Panc1 (cell line): ENCODE measurements around the gene LBHD1. TPM values are rescaled to one million over a fixed set of nuclear protein-coding genes. Genes with fewer than 3 reads are reported as not detected.
A peak's percentile ranks its signal among the peaks of the same experiment; 100 is the strongest.

Experiments
- ATAC-seq: fragments of 200-7000 bp; cut with Tn5 transposase; 2 replicates; pipeline ENCODE4 v1.9.1; 2020; ENCODE audit warnings: mild to moderate bottlenecking, moderate library complexity
- BruUV-seq: library from RNA; stranded (reverse); fragments of 400-500 nt; replicated peaks from 2 replicates; lab custom pipeline; 2021; lab: Mats Ljungman, UMichigan
- CTCF ChIA-PET: fragments of 300-600 bp; sonication (Branson Sonifier 250); formaldehyde crosslinking; loops from one replicate; lab custom pipeline; 2022; ENCODE audit warnings: antibody characterized with exemption; lab: Charles Lee
- POLR2A ChIA-PET: fragments of 300-600 bp; sonication (Branson Sonifier 250); formaldehyde crosslinking; loops from one replicate; lab custom pipeline; 2022; ENCODE audit warnings: antibody characterized with exemption; lab: Charles Lee
- DNase-seq: peaks from one replicate; pipeline ENCODE4 v3.0.0-alpha.2; 2010; ENCODE audit warnings: low read depth, low spot score
- H3K27ac ChIP-seq: 2 replicates; pipeline ENCODE4 v1.5.1; 2011; ENCODE audit warnings: mild to moderate bottlenecking, low read length, inconsistent platforms
- H3K27me3 ChIP-seq: fragments of 200-500 bp; sonication (Bioruptor generic); 2 replicates; pipeline ENCODE4 v1.6.0; 2014; ENCODE audit warnings: low read length, inconsistent platforms; ENCODE audit not compliant: control insufficient read depth, insufficient read depth
- H3K36me3 ChIP-seq: fragments of 200-500 bp; sonication (Bioruptor generic); 2 replicates; pipeline ENCODE4 v1.5.1; 2014; ENCODE audit warnings: inconsistent platforms, mild to moderate bottlenecking, low read length, moderate library complexity; ENCODE audit not compliant: control insufficient read depth, insufficient read depth
- H3K4me1 ChIP-seq: 2 replicates; pipeline ENCODE4 v1.5.1; 2011; ENCODE audit warnings: inconsistent platforms, mild to moderate bottlenecking, low read length, moderate library complexity; ENCODE audit not compliant: control insufficient read depth, insufficient read depth
- H3K4me3 ChIP-seq, 2 experiments: 2 replicates each; pipeline ENCODE4 v1.5.1; 2011 to 2012; ENCODE audit warnings: low read depth in 2 of 2, low read length in 2 of 2, mild to moderate bottlenecking in 2 of 2, inconsistent platforms in 1 of 2, moderate library complexity in 1 of 2
- H3K9me3 ChIP-seq: fragments of 200-500 bp; sonication (Bioruptor generic); 2 replicates; pipeline ENCODE4 v1.5.1; 2014; ENCODE audit warnings: low read depth, mild to moderate bottlenecking, inconsistent platforms, low read length, moderate library complexity; ENCODE audit not compliant: control insufficient read depth, insufficient read depth
- POLR2AphosphoS5 ChIP-seq: IDR thresholded peaks from 2 replicates; pipeline ENCODE4 v1.6.1; 2012; ENCODE audit warnings: mild to moderate bottlenecking, low read depth, low read length, moderate library complexity
- SIN3A ChIP-seq: IDR thresholded peaks from 2 replicates; pipeline ENCODE4 v1.6.1; 2012; ENCODE audit warnings: low read depth, mild to moderate bottlenecking, low read length, moderate library complexity, borderline replicate concordance; ENCODE audit not compliant: insufficient read depth
- TCF7L2 ChIP-seq: IDR thresholded peaks from 2 replicates; pipeline ENCODE4 v1.6.1; 2011; ENCODE audit warnings: mild to moderate bottlenecking, low read depth, low read length, inconsistent platforms
- in situ Hi-C: cut with HindIII; loops from 2 replicates; pipeline ENCODE4 v1.10.0; 2016; ENCODE audit warnings: low sequenced_read_pairs, low pct_unique_long_range_greater_than_20kb
- intact Hi-C: fragments of 100-400 bp; cut with micrococcal nuclease; formaldehyde crosslinking; loops from one replicate; pipeline ENCODE4 v1.10.0; 2022; ENCODE audit not compliant: unreplicated experiment
- total RNA-seq: library from RNA; stranded (reverse); gene quantifications from one replicate; pipeline ENCODE4 v1.2.1, GENCODE V29; 2021; ENCODE audit not compliant: unreplicated experiment
- TF ChIP-seq, protein P1 (sequence below), 2 experiments: IDR thresholded peaks; 2 replicates each; pipeline ENCODE4 v1.6.1; 2011 to 2012; ENCODE audit warnings: low read depth in 2 of 2, control low read depth in 1 of 2, low read length in 1 of 2, mild to moderate bottlenecking in 1 of 2, moderate library complexity in 1 of 2; ENCODE audit not compliant: insufficient read depth in 1 of 2
- TF ChIP-seq, protein P2 (sequence below): fragments of 450-650 bp; IDR thresholded peaks from 2 replicates; pipeline ENCODE4 v1.5.1; 2017; ENCODE audit warnings: mild to moderate bottlenecking

Gene LBHD1
- total RNA-seq, 1 experiment from 2014 or later, result 15.5 TPM

DNA sequence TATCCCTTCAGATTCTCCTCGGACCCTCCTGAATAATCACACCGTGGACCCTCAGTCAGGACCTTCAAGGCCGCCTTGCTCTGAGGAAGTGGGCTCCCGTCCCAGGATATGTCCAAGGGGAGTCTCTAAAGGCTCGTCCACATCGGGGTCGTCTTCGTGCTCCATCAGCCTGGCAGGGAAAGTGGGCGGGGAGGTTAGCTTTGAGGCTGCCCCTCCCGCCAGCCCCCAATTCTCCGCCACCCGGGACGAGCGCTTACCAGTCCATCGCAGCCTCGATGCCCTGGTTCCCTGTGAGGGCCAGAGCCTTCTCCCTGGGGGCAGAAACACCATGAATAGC lies 6.3 kb upstream of the LBHD1 start:
- Histone ChIP-seq H3K27ac (peak overlapping the region; percentile 82), H3K4me3 (peak overlapping the region; percentile 82 to 87), H3K36me3 (no peaks in the 10 kb centered on the region; the same call in 1 of the 2 replicates), H3K9me3 (no peaks in the 10 kb centered on the region), H3K27me3 (no peaks in the 10 kb centered on the region), H3K4me1 (peaks cover 11% of the 10 kb centered on the region)
- in situ Hi-C loops, result no loop called here
- POLR2A ChIA-PET, result interaction anchor here (0.5 kb wide), 1 partner anchor 88 kb away, joined by 5 read pairs; no protein-coding TSS in a partner anchor
- intact Hi-C loops, result no loop called here
- ATAC-seq, result no peak; the same call in 1 of the 2 replicates
- DNase-seq, result no peak
- TF ChIP-seq TCF7L2 (no peak), SIN3A (no peak), POLR2AphosphoS5 (no peak)
- TF ChIP-seq, protein P1, sequence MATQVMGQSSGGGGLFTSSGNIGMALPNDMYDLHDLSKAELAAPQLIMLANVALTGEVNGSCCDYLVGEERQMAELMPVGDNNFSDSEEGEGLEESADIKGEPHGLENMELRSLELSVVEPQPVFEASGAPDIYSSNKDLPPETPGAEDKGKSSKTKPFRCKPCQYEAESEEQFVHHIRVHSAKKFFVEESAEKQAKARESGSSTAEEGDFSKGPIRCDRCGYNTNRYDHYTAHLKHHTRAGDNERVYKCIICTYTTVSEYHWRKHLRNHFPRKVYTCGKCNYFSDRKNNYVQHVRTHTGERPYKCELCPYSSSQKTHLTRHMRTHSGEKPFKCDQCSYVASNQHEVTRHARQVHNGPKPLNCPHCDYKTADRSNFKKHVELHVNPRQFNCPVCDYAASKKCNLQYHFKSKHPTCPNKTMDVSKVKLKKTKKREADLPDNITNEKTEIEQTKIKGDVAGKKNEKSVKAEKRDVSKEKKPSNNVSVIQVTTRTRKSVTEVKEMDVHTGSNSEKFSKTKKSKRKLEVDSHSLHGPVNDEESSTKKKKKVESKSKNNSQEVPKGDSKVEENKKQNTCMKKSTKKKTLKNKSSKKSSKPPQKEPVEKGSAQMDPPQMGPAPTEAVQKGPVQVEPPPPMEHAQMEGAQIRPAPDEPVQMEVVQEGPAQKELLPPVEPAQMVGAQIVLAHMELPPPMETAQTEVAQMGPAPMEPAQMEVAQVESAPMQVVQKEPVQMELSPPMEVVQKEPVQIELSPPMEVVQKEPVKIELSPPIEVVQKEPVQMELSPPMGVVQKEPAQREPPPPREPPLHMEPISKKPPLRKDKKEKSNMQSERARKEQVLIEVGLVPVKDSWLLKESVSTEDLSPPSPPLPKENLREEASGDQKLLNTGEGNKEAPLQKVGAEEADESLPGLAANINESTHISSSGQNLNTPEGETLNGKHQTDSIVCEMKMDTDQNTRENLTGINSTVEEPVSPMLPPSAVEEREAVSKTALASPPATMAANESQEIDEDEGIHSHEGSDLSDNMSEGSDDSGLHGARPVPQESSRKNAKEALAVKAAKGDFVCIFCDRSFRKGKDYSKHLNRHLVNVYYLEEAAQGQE (IDR thresholded peaks at IDR 0.05; ENCODE audit: insufficient read depth in 1 of 2, low read depth in 2 of 2, low read length in 1 of 2), result no peak
- TF ChIP-seq, protein P2, sequence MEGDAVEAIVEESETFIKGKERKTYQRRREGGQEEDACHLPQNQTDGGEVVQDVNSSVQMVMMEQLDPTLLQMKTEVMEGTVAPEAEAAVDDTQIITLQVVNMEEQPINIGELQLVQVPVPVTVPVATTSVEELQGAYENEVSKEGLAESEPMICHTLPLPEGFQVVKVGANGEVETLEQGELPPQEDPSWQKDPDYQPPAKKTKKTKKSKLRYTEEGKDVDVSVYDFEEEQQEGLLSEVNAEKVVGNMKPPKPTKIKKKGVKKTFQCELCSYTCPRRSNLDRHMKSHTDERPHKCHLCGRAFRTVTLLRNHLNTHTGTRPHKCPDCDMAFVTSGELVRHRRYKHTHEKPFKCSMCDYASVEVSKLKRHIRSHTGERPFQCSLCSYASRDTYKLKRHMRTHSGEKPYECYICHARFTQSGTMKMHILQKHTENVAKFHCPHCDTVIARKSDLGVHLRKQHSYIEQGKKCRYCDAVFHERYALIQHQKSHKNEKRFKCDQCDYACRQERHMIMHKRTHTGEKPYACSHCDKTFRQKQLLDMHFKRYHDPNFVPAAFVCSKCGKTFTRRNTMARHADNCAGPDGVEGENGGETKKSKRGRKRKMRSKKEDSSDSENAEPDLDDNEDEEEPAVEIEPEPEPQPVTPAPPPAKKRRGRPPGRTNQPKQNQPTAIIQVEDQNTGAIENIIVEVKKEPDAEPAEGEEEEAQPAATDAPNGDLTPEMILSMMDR, result no peak
- CTCF ChIA-PET, result no interaction called here
- no TSS peak for BruUV-seq

DNA sequence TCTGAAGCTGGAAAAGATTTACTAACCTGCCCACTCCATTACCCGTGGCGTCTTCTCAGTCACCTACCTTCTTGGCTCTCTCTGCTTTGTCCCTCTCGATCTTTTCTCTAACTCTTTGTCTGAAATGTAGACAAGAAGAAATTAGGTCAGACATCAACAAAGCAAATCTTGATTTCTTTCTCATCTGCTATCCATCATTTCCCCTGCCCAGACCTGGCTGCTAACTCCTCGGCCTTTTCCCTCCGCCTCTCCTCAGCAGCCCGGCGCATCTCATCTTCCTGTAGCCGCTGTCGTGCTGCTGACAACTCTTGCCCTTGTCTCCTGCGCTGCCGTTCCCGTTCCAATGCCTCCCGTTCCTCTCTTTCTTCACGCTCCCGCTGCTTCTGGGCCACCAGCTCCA lies 5.6 kb upstream of the LBHD1 start:
- no peak for TF ChIP-seq TCF7L2
- TF ChIP-seq, protein P1 (IDR thresholded peaks at IDR 0.05; ENCODE audit: insufficient read depth in 1 of 2, low read depth in 2 of 2, low read length in 1 of 2), result no peak
- no peak for TF ChIP-seq SIN3A
- TF ChIP-seq POLR2AphosphoS5, result no peak
- TF ChIP-seq, protein P2, result no peak
- DNase-seq (no peak), ATAC-seq (no peak)
- H3K27ac ChIP-seq, result peak overlapping the region; percentile 82
- H3K4me1 ChIP-seq, result peaks cover 18% of the 10 kb centered on the region
- ChIA-PET CTCF (no interaction called here), POLR2A (interaction anchor here (1.4 kb wide), 1 partner anchor 11 kb away, joined by 4 read pairs; no protein-coding TSS in a partner anchor)
- no peaks in the 10 kb centered on the region for H3K9me3 ChIP-seq
- H3K27me3 ChIP-seq, result no peaks in the 10 kb centered on the region
- H3K36me3 ChIP-seq, result no peaks in the 10 kb centered on the region; the same call in 1 of the 2 replicates
- intact Hi-C loops, result no loop called here
- H3K4me3 ChIP-seq, result peak overlapping the region; percentile 82 to 87
- in situ Hi-C loops, result no loop called here
- BruUV-seq, result no TSS peak
